Esophagus muscularis mucosa (tissue), 4 donors: ENCODE data around the gene TNPO3. TPM values are rescaled to one million over a fixed set of nuclear protein-coding genes. Genes with fewer than 3 reads are reported as not detected.

Experiments
- DNase-seq: peaks from one replicate; pipeline ENCODE4 v3.0.0-alpha.2; 2017; ENCODE audit errors: extremely low spot score
- H3K27ac ChIP-seq, 4 donors: fragments of 200-600 bp; sonication (generic); replicated peaks in 1 of 4; 1 replicate in 3 of 4; 2 replicates in 1 of 4; pipeline ENCODE4 v1.5.1; 2016 to 2019; ENCODE audit warnings: mild to moderate bottlenecking in 1 of 4
- H3K27me3 ChIP-seq, 4 donors: fragments of 200-600 bp; sonication (generic); one replicate each; pipeline versions ENCODE4 v1.5.1 to v1.6.0; 2016 to 2019
- H3K36me3 ChIP-seq, 4 donors: fragments of 200-600 bp; sonication (generic); one replicate each; pipeline ENCODE4 v1.5.1; 2016 to 2019
- H3K4me1 ChIP-seq, 4 donors: fragments of 200-600 bp; sonication (generic); one replicate each; pipeline ENCODE4 v1.5.1; 2016 to 2019
- H3K4me3 ChIP-seq, 4 donors: fragments of 200-600 bp; sonication (generic); 1 replicate in 2 of 4; 2 replicates in 2 of 4; pipeline ENCODE4 v1.5.1; 2016 to 2019; ENCODE audit warnings: mild to moderate bottlenecking in 4 of 4, moderate library complexity in 1 of 4
- H3K9me3 ChIP-seq, 4 donors: fragments of 200-600 bp; sonication (generic); 1 replicate in 3 of 4; 2 replicates in 1 of 4; pipeline ENCODE4 v1.5.1; 2016 to 2019
- CTCF ChIP-seq, 3 experiments: fragments of 200-600 bp in 2 of 3; fragments of 450-650 bp in 1 of 3; sonication (generic) in 2 of 3; IDR thresholded peaks; one replicate each; pipeline ENCODE4 v1.5.1; 2017 to 2019; ENCODE audit warnings: antibody characterized with exemption in 3 of 3, mild to moderate bottlenecking in 2 of 3, moderate library complexity in 1 of 3
- EP300 ChIP-seq: sonication (generic); formaldehyde crosslinking; IDR thresholded peaks from one replicate; pipeline ENCODE4 v1.6.1; 2017; ENCODE audit warnings: antibody characterized with exemption
- POLR2A ChIP-seq: fragments of 450-650 bp; IDR thresholded peaks from one replicate; pipeline ENCODE4 v1.6.1; 2017; ENCODE audit warnings: antibody characterized with exemption, moderate library complexity, mild to moderate bottlenecking, low read depth
- POLR2AphosphoS5 ChIP-seq, 2 donors: sonication (generic); formaldehyde crosslinking; IDR thresholded peaks; one replicate each; pipeline ENCODE4 v1.6.1; 2017; ENCODE audit warnings: antibody characterized with exemption in 2 of 2
- WGBS: methylation state at CpG from one replicate; pipeline ENCODE4 v1.1.5; 2018; 5-methylcytosine and 5-hydroxymethylcytosine counted together
- intact Hi-C: fragments of 100-400 bp; cut with DNase I; formaldehyde crosslinking; loops from one replicate; pipeline ENCODE4 v1.15.1; 2023
- total RNA-seq, 4 donors: library from RNA; depleted of rRNA; stranded (reverse); fragments of >200 nt; gene quantifications; one replicate each; pipeline versions ENCODE4 v1.1.0 to v1.2.1, GENCODE V29; 2016

Gene TNPO3
- total RNA-seq, 4 donors from 2014 or later, result 35.7 to 46.2 (median 38.1) TPM

GRCh38 chr7:129083525-129083924 lies 28.6 kb upstream of the TNPO3 start:
- Histone ChIP-seq H3K9me3 (no peaks in the 10 kb centered on the region), H3K4me1 (no peaks in the 10 kb centered on the region), H3K27me3 (peaks cover 0 to 29% (median 4%) of the 10 kb centered on the region in 4 donors), H3K4me3 (no peak overlapping the region), H3K36me3 (no peaks in the 10 kb centered on the region), H3K27ac (no peak overlapping the region)
- TF ChIP-seq POLR2AphosphoS5 (IDR thresholded peaks at IDR 0.05) (no peak), POLR2A (no peak), CTCF (IDR thresholded peaks at IDR 0.05) (no peak)
- 60% methylated on average over 5 of the region's 5 CpGs for WGBS
- intact Hi-C loops, result no loop called here
- DNase-seq, result no peak

- intact Hi-C loops, result no loop called here
- 80% methylated on average over 2 of the region's 2 CpGs for WGBS
- Histone ChIP-seq H3K4me1 (no peaks in the 10 kb centered on the region), H3K4me3 (no peak overlapping the region), H3K27ac (no peak overlapping the region), H3K36me3 (no peaks in the 10 kb centered on the region), H3K9me3 (no peaks in the 10 kb centered on the region), H3K27me3 (peaks cover 0 to 30% (median 0%) of the 10 kb centered on the region in 4 donors)
- no peak for DNase-seq
- no peak for TF ChIP-seq POLR2A
- no peak for TF ChIP-seq EP300
- no peak for TF ChIP-seq POLR2AphosphoS5 (IDR thresholded peaks at IDR 0.05)
- no peak for TF ChIP-seq CTCF (IDR thresholded peaks at IDR 0.05)
Measured at GRCh38 chr7:129078455-129078854, 23.5 kb upstream of the TNPO3 start.

DNA sequence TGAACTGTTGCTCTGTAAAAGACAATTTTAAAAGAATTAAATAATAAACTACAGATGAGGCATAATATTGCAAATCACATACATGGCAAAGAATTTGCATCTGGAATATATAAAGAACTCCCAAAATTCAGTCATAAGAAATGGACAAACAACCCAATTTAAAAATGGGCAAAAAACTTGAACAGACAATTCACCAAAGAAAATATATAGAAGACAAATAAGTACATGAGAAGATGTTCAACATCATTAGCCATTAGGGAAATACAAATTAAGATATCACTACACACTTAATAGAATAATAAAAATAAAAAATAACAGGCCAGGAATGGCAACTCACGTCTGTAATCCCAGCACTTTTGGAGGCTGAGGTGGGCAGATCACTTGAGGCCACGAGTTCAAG lies 22.0 kb upstream of the TNPO3 start:
- no peaks in the 10 kb centered on the region for H3K36me3 ChIP-seq
- H3K4me1 ChIP-seq, result no peaks in the 10 kb centered on the region
- no peak for DNase-seq
- intact Hi-C loops, result no loop called here
- no peak for TF ChIP-seq CTCF (IDR thresholded peaks at IDR 0.05)
- no peak for TF ChIP-seq POLR2AphosphoS5 (IDR thresholded peaks at IDR 0.05)
- TF ChIP-seq POLR2A, result no peak
- no peak for TF ChIP-seq EP300
- H3K9me3 ChIP-seq, result no peaks in the 10 kb centered on the region
- H3K4me3 ChIP-seq, result no peak overlapping the region
- H3K27me3 ChIP-seq, result peaks cover 0 to 27% (median 0%) of the 10 kb centered on the region in 4 donors
- H3K27ac ChIP-seq, result no peak overlapping the region
- 79% methylated on average over 2 of the region's 2 CpGs for whole genome bisulfite sequencing

DNA sequence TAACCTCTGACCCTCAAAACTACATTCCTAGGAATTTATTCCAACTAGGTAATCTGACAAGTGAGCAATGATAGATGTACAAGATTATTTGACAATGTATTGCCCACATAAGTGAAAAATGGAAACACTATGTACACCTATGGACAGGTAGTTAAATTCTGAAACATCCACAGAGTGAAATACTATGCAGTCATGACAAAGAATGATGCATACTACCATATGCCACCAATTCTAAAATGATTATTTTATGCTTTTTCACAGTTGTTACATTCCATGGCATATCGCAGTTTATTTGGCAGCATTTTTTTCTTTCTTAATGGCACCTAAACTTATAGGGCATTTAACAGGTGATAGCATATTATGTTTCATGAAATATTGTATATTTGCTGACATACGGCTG lies 20.1 kb upstream of the TNPO3 start:
- Histone ChIP-seq H3K27ac (no peak overlapping the region), H3K36me3 (no peaks in the 10 kb centered on the region), H3K27me3 (peaks cover 0 to 28% (median 0%) of the 10 kb centered on the region in 4 donors), H3K9me3 (no peaks in the 10 kb centered on the region), H3K4me3 (no peak overlapping the region), H3K4me1 (no peaks in the 10 kb centered on the region)
- intact Hi-C loops, result no loop called here
- DNase-seq, result no peak
- TF ChIP-seq POLR2A (no peak), CTCF (IDR thresholded peaks at IDR 0.05) (no peak), EP300 (no peak), POLR2AphosphoS5 (IDR thresholded peaks at IDR 0.05) (no peak)
- 92% methylated on average over 2 of the region's 2 CpGs for WGBS

GRCh38 chr7:129074361-129074871 lies 19.5 kb upstream of the TNPO3 start:
- no peak for TF ChIP-seq CTCF (IDR thresholded peaks at IDR 0.05)
- TF ChIP-seq POLR2A, result no peak
- no peak for TF ChIP-seq POLR2AphosphoS5 (IDR thresholded peaks at IDR 0.05)
- TF ChIP-seq EP300, result no peak
- Histone ChIP-seq H3K36me3 (no peaks in the 10 kb centered on the region), H3K4me3 (no peak overlapping the region), H3K27ac (no peak overlapping the region), H3K4me1 (no peaks in the 10 kb centered on the region), H3K27me3 (peaks cover 0 to 32% (median 0%) of the 10 kb centered on the region in 4 donors), H3K9me3 (no peaks in the 10 kb centered on the region)
- DNase-seq, result no peak
- WGBS, result 100% methylated on average over 1 of the region's 1 CpG
- intact Hi-C loops, result no loop called here
